Duodenal mucosa (tissue), 2 donors: Measurements from ENCODE around the gene RABGAP1L.
"Not testable (repeated sequence)": the region's sequence is repeated elsewhere in the genome, so short reads cannot be mapped to it uniquely, and the experiment has no call there.

Source experiments
- H3K27ac ChIP-seq: one replicate; pipeline ENCODE4 v1.7.0; 2013; ENCODE audit warnings: low read depth, low read length
- H3K27me3 ChIP-seq, 2 donors: one replicate each; pipeline ENCODE4 v1.7.0; 2013; ENCODE audit warnings: low read length in 2 of 2, control low read depth in 1 of 2; ENCODE audit not compliant: insufficient read depth in 2 of 2, control insufficient read depth in 1 of 2
- H3K36me3 ChIP-seq, 2 donors: one replicate each; pipeline ENCODE4 v1.7.0; 2013; ENCODE audit warnings: low read length in 2 of 2, control low read depth in 1 of 2; ENCODE audit not compliant: insufficient read depth in 2 of 2, control insufficient read depth in 1 of 2
- H3K4me1 ChIP-seq, 2 donors: one replicate each; pipeline ENCODE4 v1.7.0; 2013; ENCODE audit warnings: low read length in 2 of 2, control low read depth in 1 of 2; ENCODE audit not compliant: insufficient read depth in 2 of 2, control insufficient read depth in 1 of 2
- H3K4me3 ChIP-seq, 2 donors: one replicate each; pipeline ENCODE4 v1.7.0; 2013; ENCODE audit warnings: low read length in 2 of 2, low read depth in 1 of 2
- H3K9ac ChIP-seq, 2 donors: one replicate each; pipeline ENCODE4 v1.7.0; 2013; ENCODE audit warnings: low read length in 2 of 2, low read depth in 1 of 2
- H3K9me3 ChIP-seq, 2 donors: one replicate each; pipeline ENCODE4 v1.7.0; 2013; ENCODE audit warnings: low read length in 2 of 2, control low read depth in 1 of 2; ENCODE audit not compliant: control insufficient read depth in 1 of 2

RABGAP1L gene

DNA sequence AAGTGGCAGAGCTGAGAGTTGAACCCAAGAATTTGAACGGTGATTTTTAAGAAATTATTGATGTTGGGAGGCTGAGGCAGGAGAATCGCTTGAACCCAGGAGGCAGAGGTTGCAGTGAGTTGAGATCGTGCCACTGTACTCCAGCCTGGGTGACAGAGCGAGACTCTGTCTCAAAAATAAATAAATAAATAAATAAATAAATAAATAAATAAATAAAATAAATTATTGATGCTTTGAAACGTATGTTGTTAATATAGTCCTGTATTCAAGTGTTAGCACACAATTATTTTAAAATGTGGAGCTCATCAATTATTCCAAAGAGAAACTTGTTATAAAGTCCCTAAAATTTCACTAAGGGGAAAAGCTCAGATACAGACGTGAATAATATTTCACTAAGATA is 357.4 kb downstream of the RABGAP1L start:
- H3K4me3 ChIP-seq, H3K9ac ChIP-seq, H3K27ac ChIP-seq, H3K4me1 ChIP-seq, H3K9me3 ChIP-seq, H3K36me3 ChIP-seq, H3K27me3 ChIP-seq: not testable (repeated sequence)

DNA sequence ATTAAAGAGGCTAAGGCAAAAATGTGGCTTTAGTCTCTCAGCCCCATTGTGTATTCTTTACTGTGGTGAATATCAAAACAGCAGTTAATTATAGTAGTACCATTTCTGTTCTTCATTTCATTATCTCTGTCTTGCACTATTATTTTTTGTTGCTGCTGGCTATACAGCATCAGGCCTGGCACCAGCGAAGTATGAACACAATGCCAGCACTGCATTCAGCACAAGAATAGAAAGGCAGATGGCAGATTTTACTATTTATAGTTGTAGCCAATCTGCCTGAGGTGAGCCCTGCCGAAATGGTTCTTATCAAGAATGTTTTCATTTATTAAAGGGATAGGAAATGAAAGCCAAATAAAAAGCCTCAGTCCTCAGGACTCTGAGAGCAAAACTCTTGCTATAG is 360.5 kb downstream of the RABGAP1L start:
- no peak overlapping the region for H3K4me3 ChIP-seq
- H3K9me3 ChIP-seq, result peaks cover 4 to 6% of the 10 kb centered on the region in 2 donors
- H3K27me3 ChIP-seq, result no peaks in the 10 kb centered on the region
- H3K9ac ChIP-seq, result no peak overlapping the region
- no peaks in the 10 kb centered on the region for H3K36me3 ChIP-seq
- H3K27ac ChIP-seq, result no peak overlapping the region
- no peaks in the 10 kb centered on the region for H3K4me1 ChIP-seq

DNA sequence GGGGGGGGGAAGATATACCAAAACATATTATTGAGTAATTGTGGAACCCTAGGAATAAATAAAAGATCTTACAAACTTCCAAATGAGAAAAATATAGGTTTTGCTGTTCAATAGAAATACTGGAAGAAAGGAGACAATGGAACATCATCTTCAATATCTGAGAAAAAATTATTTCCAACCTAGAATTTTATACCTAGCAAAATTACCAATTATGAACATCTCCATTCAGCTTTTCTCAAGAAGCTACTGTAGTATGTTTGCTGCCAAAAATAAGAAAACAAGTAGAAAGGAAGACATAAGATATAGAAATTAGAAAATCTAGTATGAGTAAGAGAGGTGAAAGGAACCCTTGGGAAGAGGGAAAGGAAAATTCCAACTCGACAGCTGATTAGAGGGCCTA is 372.4 kb downstream of the RABGAP1L start:
- H3K27me3 ChIP-seq, result no peaks in the 10 kb centered on the region
- H3K9ac ChIP-seq, result no peak overlapping the region
- H3K9me3 ChIP-seq, result peaks cover 9 to 19% of the 10 kb centered on the region in 2 donors
- H3K36me3 ChIP-seq, result no peaks in the 10 kb centered on the region
- H3K27ac ChIP-seq, result no peak overlapping the region
- no peak overlapping the region for H3K4me3 ChIP-seq
- H3K4me1 ChIP-seq, result no peaks in the 10 kb centered on the region

DNA sequence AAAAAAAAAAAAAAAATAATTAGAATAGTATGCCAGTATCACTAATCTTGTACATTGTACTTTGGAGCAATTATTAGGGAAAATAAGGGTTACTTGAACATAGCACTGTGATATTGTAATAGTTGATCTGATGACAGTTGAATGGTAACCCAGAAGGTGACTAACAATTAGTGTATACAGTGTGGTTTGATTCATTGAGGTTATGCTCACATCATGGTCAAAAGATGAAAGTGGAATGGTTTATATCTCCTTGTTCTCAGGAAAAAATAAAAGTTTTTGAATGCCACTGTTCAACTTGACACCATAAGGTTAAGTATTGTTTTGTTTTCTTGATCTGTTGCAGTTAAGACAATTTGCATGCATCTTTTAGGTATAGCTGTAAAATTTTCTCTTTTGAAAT is 375.5 kb downstream of the RABGAP1L start:
- no peaks in the 10 kb centered on the region for H3K27me3 ChIP-seq
- peaks cover 9 to 19% of the 10 kb centered on the region in 2 donors for H3K9me3 ChIP-seq
- no peaks in the 10 kb centered on the region for H3K4me1 ChIP-seq
- no peak overlapping the region for H3K27ac ChIP-seq
- no peaks in the 10 kb centered on the region for H3K36me3 ChIP-seq
- no peak overlapping the region for H3K9ac ChIP-seq
- H3K4me3 ChIP-seq, result no peak overlapping the region

- H3K4me1 ChIP-seq, result no peaks in the 10 kb centered on the region
- no peaks in the 10 kb centered on the region for H3K36me3 ChIP-seq
- no peak overlapping the region for H3K4me3 ChIP-seq
- no peak overlapping the region for H3K27ac ChIP-seq
- no peaks in the 10 kb centered on the region for H3K27me3 ChIP-seq
- H3K9me3 ChIP-seq, result peaks cover 7 to 17% of the 10 kb centered on the region in 2 donors
- H3K9ac ChIP-seq, result no peak overlapping the region
These were observed 375.9 kb downstream of the RABGAP1L start for GRCh38 chr1:174535207-174535606.

GRCh38 chr1:174543421-174543820 is 384.1 kb downstream of the RABGAP1L start:
- not testable (repeated sequence) for H3K4me3 ChIP-seq, H3K27ac ChIP-seq, H3K9ac ChIP-seq, H3K27me3 ChIP-seq, H3K4me1 ChIP-seq, H3K9me3 ChIP-seq, H3K36me3 ChIP-seq

GRCh38 chr1:174550296-174550695 is 391.0 kb downstream of the RABGAP1L start:
- no peaks in the 10 kb centered on the region for H3K4me1 ChIP-seq
- H3K9ac ChIP-seq, result no peak overlapping the region
- no peak overlapping the region for H3K4me3 ChIP-seq
- H3K27ac ChIP-seq, result no peak overlapping the region
- no peaks in the 10 kb centered on the region for H3K9me3 ChIP-seq
- no peaks in the 10 kb centered on the region for H3K27me3 ChIP-seq
- no peaks in the 10 kb centered on the region for H3K36me3 ChIP-seq

DNA sequence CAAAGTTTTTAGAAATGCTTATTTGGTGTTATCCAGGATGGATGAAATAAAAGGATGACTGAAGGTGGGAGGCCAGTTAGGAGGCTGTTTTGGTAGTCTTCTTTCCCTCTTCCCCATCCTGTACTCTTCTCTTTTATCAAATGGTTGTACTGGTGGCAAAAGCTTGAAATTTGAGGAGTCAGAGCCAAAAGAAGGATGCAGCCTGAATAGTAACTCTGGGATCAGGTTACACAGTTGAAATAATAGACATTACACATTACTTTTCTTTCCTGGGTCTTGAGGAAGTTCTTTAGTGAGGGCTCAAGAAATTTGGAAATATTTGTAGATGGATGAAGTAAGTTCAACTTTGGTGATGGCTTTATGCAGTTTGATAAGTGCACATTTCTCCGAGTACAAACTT is 397.1 kb downstream of the RABGAP1L start:
- Histone ChIP-seq H3K4me3 (no peak overlapping the region), H3K27ac (no peak overlapping the region), H3K27me3 (no peaks in the 10 kb centered on the region), H3K4me1 (no peaks in the 10 kb centered on the region), H3K9me3 (no peaks in the 10 kb centered on the region), H3K36me3 (no peaks in the 10 kb centered on the region), H3K9ac (no peak overlapping the region)

DNA sequence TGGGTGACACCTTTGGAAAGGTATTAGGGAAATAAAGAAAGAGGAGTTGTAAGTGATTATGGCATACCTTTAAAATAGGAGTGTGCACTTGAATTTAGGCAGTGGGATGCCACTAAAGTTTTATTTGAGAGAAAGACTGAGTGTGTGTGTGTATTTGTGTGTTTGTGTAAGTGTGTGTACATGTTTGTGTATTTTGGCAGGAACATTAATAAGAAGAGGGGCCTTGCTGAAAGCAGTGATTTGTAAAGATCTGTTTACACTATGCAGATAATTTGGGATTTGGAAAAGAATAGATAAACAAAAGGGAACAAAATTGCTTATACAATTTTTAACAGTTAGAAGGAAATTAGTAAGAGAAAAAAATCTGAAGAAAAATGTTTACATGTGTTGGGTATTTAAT is 409.2 kb downstream of the RABGAP1L start:
- Histone ChIP-seq H3K27ac (no peak overlapping the region), H3K9ac (no peak overlapping the region), H3K9me3 (no peaks in the 10 kb centered on the region), H3K27me3 (no peaks in the 10 kb centered on the region), H3K4me3 (no peak overlapping the region), H3K4me1 (no peaks in the 10 kb centered on the region), H3K36me3 (no peaks in the 10 kb centered on the region)

DNA sequence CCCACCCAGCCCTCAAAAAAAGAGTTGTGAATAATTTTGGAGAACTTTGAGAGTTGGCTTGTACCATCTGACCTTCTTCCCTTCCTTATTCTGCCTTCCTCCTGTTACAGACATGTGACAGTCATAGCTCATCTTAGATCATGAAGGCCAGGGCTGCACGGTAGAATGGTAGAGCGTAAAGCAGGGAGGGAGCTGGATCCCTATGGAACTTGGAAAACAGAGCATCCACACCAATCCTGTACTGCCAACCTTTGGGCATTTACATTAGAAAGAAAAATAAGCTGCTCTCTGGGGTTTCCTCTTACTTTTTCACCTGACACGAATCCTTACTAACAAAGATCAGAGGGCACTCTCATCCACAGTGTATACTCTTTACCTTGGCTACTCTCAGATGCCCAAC is 409.9 kb downstream of the RABGAP1L start:
- Histone ChIP-seq H3K9me3 (no peaks in the 10 kb centered on the region), H3K27ac (no peak overlapping the region), H3K36me3 (no peaks in the 10 kb centered on the region), H3K4me3 (no peak overlapping the region), H3K4me1 (no peaks in the 10 kb centered on the region), H3K9ac (no peak overlapping the region), H3K27me3 (no peaks in the 10 kb centered on the region)

GRCh38 chr1:174572771-174573170 is 413.5 kb downstream of the RABGAP1L start:
- H3K27ac ChIP-seq, result no peak overlapping the region
- no peaks in the 10 kb centered on the region for H3K36me3 ChIP-seq
- no peak overlapping the region for H3K9ac ChIP-seq
- H3K4me1 ChIP-seq, result no peaks in the 10 kb centered on the region
- H3K27me3 ChIP-seq, result no peaks in the 10 kb centered on the region
- H3K9me3 ChIP-seq, result peaks cover 2 to 5% of the 10 kb centered on the region in 2 donors
- H3K4me3 ChIP-seq, result no peak overlapping the region
